HG02943 (cell line): ENCODE results near the gene GRIK1.
"Not testable (repeated sequence)": the region's sequence is repeated elsewhere in the genome, so short reads cannot be mapped to it uniquely, and the experiment has no call there.

Experiments used
- ATAC-seq: cut with Tn5 transposase; IDR thresholded peaks from one replicate; pipeline ENCODE4 v1.9.1; 2021; ENCODE audit warnings: mild to moderate bottlenecking, low read depth, moderate library complexity; ENCODE audit not compliant: unreplicated experiment

GRIK1 gene

GRCh38 chr21:29939924-29940275 is at the start of gene GRIK1:
TSS of gene GRIK1 (minus strand) at chr21:29939996.
- no peak for ATAC-seq

- no peak for ATAC-seq
These were observed 48.0 kb upstream of the GRIK1 start for GRCh38 chr21:29987762-29988161.

GRCh38 chr21:29985866-29986265 is 46.1 kb upstream of the GRIK1 start:
- ATAC-seq: no peak

- ATAC-seq: no peak
These were observed 39.2 kb upstream of the GRIK1 start for GRCh38 chr21:29979043-29979442.

- ATAC-seq: no peak
These were observed 36.0 kb upstream of the GRIK1 start for GRCh38 chr21:29975776-29976175.

GRCh38 chr21:29973258-29973657 is 33.5 kb upstream of the GRIK1 start:
- ATAC-seq: no peak

GRCh38 chr21:29961291-29962027 is 21.7 kb upstream of the GRIK1 start:
- ATAC-seq: no peak

GRCh38 chr21:29958551-29958950 is 18.8 kb upstream of the GRIK1 start:
- ATAC-seq: no peak

GRCh38 chr21:29958035-29958434 is 18.2 kb upstream of the GRIK1 start:
- ATAC-seq: not testable (repeated sequence)

GRCh38 chr21:29953690-29954089 is 13.9 kb upstream of the GRIK1 start:
- no peak for ATAC-seq

GRCh38 chr21:29953072-29953471 is 13.3 kb upstream of the GRIK1 start:
- ATAC-seq: no peak

- ATAC-seq: no peak
These were observed 12.1 kb upstream of the GRIK1 start for GRCh38 chr21:29951911-29952310.

GRCh38 chr21:29949991-29950390 is 10.2 kb upstream of the GRIK1 start:
- ATAC-seq: no peak

GRCh38 chr21:29947119-29947518 is 7.3 kb upstream of the GRIK1 start:
- ATAC-seq: no peak

GRCh38 chr21:29943885-29944284 is 4.1 kb upstream of the GRIK1 start:
- ATAC-seq: no peak

- no peak for ATAC-seq
These were observed 2.2 kb upstream of the GRIK1 start for GRCh38 chr21:29942034-29942433.

- ATAC-seq: no peak
These were observed 1.2 kb upstream of the GRIK1 start for GRCh38 chr21:29940991-29941390.

GRCh38 chr21:29940361-29940760 is 565 bp upstream of the GRIK1 start:
- ATAC-seq: no peak

GRCh38 chr21:29939104-29939923 is 482 bp downstream of the GRIK1 start:
- ATAC-seq: no peak

GRCh38 chr21:29938776-29939103 is 1.1 kb downstream of the GRIK1 start:
- ATAC-seq: no peak

GRCh38 chr21:29933088-29933487 is 6.7 kb downstream of the GRIK1 start:
- no peak for ATAC-seq

- ATAC-seq: no peak
These were observed 11.3 kb downstream of the GRIK1 start for GRCh38 chr21:29928537-29928936.
